WTC11 (cell line): Measurements from ENCODE around the gene TBC1D23.

Source experiments
- ATF3 ChIP-seq: sonication (generic); formaldehyde crosslinking; conservative IDR thresholded peaks from 2 replicates; pipeline ENCODE4 v1.8.1; 2022; ENCODE audit warnings: mild to moderate bottlenecking, missing genetic modification reagents
- CTCF ChIP-seq: fragments of 200-600 bp; IDR thresholded peaks from 2 replicates; pipeline ENCODE4 v1.8.0; 2022; ENCODE audit warnings: antibody characterized with exemption
- EMX1 ChIP-seq: fragments of 250-450 bp; sonication (Bioruptor Pico); IDR thresholded peaks from 2 replicates; pipeline ENCODE4 v1.8.0; 2021; ENCODE audit warnings: mild to moderate bottlenecking
- FOXJ3 ChIP-seq: sonication (generic); formaldehyde crosslinking; IDR thresholded peaks from 2 replicates; pipeline ENCODE4 v1.9.0; 2021; ENCODE audit warnings: missing genetic modification reagents, mild to moderate bottlenecking, borderline replicate concordance
- FOXK1 ChIP-seq: sonication (generic); formaldehyde crosslinking; IDR thresholded peaks from 2 replicates; pipeline ENCODE4 v1.8.0; 2022; ENCODE audit warnings: mild to moderate bottlenecking, moderate library complexity, missing genetic modification reagents
- GRHL2 ChIP-seq: fragments of 250-450 bp; sonication (Bioruptor Pico); IDR thresholded peaks from 2 replicates; pipeline ENCODE4 v1.8.0; 2022; ENCODE audit warnings: mild to moderate bottlenecking, moderate library complexity; ENCODE audit not compliant: insufficient replicate concordance, severe bottlenecking
- GTF2I ChIP-seq: fragments of 250-450 bp; sonication (Bioruptor Pico); conservative IDR thresholded peaks from 2 replicates; pipeline ENCODE4 v1.4.0; 2021; ENCODE audit warnings: mild to moderate bottlenecking
- HMGXB4 ChIP-seq: sonication (generic); formaldehyde crosslinking; IDR thresholded peaks from 2 replicates; pipeline ENCODE4 v1.8.1; 2023; ENCODE audit warnings: mild to moderate bottlenecking, moderate library complexity, missing genetic modification reagents
- NFYB ChIP-seq: sonication (generic); formaldehyde crosslinking; conservative IDR thresholded peaks from 2 replicates; pipeline ENCODE4 v1.8.0; 2022; ENCODE audit warnings: low read depth, missing genetic modification reagents
- NR3C1 ChIP-seq: sonication (generic); formaldehyde crosslinking; conservative IDR thresholded peaks from 2 replicates; pipeline ENCODE4 v1.8.1; 2023; ENCODE audit warnings: low read depth, mild to moderate bottlenecking, missing genetic modification reagents
- TEAD4 ChIP-seq: sonication (generic); formaldehyde crosslinking; IDR thresholded peaks from 2 replicates; pipeline ENCODE4 v1.8.0; 2022; ENCODE audit warnings: mild to moderate bottlenecking, missing genetic modification reagents
- ZNF416 ChIP-seq: fragments of 250-450 bp; sonication (Bioruptor Pico); IDR thresholded peaks from 2 replicates; pipeline ENCODE4 v1.9.0; 2021; ENCODE audit warnings: mild to moderate bottlenecking, inconsistent platforms

DNA sequence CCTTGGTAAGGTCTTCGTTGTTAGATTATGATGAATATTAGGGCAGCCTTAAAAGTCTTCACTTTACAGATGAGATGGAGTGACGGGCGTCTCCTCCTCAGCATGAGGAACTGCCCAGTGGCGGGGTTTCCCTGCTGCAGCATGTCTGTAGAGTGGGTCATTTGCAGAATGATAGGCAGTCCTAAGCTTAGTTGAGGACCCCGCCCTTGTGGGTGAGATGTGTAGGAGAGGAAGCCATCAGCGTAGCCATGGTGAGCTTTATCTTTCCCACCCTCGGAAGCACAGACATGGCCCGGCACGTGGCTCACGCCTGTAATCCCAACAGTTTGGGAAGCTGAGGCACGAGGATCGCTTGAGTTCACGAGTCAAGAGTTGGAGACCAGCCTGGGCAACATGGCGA is 74.6 kb downstream of the TBC1D23 start:
- TF ChIP-seq NR3C1 (CRISPR knock-in tag) (no peak), GRHL2 (CRISPR knock-in tag) (no peak), CTCF (no peak), HMGXB4 (CRISPR knock-in tag) (no peak), NFYB (CRISPR knock-in tag) (no peak), FOXJ3 (CRISPR knock-in tag) (no peak), ZNF416 (CRISPR knock-in tag) (no peak), TEAD4 (CRISPR knock-in tag) (no peak), FOXK1 (CRISPR knock-in tag) (no peak), EMX1 (CRISPR knock-in tag) (no peak), GTF2I (CRISPR knock-in tag) (no peak), ATF3 (CRISPR knock-in tag) (no peak)
